Uterus (tissue), 2 donors: ENCODE results near the gene NT5C1A.

ENCODE experiments used
- POLR2A ChIP-seq, 2 donors: fragments of 450-650 bp; IDR thresholded peaks; one replicate each; pipeline ENCODE4 v1.6.1; 2016; ENCODE audit warnings: antibody characterized with exemption in 2 of 2, mild to moderate bottlenecking in 1 of 2, moderate library complexity in 1 of 2
- TF ChIP-seq, protein P1 (sequence below), 4 experiments: fragments of 200-600 bp in 2 of 4; fragments of 450-650 bp in 2 of 4; sonication (generic) in 2 of 4; IDR thresholded peaks; one replicate each; pipeline ENCODE4 v1.5.1; 2016 to 2019; ENCODE audit warnings: antibody characterized with exemption in 4 of 4, mild to moderate bottlenecking in 2 of 4, moderate library complexity in 1 of 4

DNA sequence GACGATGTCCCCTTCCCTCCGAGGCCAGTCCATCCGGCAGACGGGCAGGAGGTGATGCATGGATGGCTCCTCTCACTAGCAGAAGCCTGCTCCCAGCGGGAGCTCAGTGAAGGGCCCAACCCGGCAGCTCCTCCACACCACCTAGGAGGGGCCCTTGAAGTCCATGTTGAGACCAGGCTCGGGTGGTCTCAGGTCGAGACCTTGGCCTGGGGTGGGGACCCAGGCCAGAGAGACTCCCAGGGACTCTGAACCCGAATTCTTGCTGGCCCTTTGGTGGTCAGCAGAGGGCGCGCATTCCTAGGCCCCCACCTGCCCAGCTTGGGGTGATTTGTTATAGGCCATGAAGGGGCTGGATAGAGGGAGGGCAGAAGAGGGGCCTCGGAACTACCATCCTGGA is 642 bp upstream of the NT5C1A start:
- TF ChIP-seq, protein P1, sequence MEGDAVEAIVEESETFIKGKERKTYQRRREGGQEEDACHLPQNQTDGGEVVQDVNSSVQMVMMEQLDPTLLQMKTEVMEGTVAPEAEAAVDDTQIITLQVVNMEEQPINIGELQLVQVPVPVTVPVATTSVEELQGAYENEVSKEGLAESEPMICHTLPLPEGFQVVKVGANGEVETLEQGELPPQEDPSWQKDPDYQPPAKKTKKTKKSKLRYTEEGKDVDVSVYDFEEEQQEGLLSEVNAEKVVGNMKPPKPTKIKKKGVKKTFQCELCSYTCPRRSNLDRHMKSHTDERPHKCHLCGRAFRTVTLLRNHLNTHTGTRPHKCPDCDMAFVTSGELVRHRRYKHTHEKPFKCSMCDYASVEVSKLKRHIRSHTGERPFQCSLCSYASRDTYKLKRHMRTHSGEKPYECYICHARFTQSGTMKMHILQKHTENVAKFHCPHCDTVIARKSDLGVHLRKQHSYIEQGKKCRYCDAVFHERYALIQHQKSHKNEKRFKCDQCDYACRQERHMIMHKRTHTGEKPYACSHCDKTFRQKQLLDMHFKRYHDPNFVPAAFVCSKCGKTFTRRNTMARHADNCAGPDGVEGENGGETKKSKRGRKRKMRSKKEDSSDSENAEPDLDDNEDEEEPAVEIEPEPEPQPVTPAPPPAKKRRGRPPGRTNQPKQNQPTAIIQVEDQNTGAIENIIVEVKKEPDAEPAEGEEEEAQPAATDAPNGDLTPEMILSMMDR (IDR thresholded peaks at IDR 0.05) = peak in 1 of 4 experiments; percentile 9
- no peak for TF ChIP-seq POLR2A (IDR thresholded peaks at IDR 0.05)
